Measurements from ENCODE around the gene PLA2G4A.
A peak's percentile ranks its signal among the peaks of the same experiment; 100 is the strongest.

Gene PLA2G4A

GRCh38 chr1:186828611-186829454 is at the start of gene PLA2G4A:
Gene PLA2G4A (plus strand): TSS chr1:186828949. CDS start chr1:186854355, 25,406 bp downstream.
- peak within 1 kb of the TSS; percentile 70 to 74 for H3K4me3 ChIP-seq (replicated peaks in 1 of 2; ENCODE audit: low read depth in 2 of 2, low read length in 2 of 2)
- no peak for TF ChIP-seq CTCF (IDR thresholded peaks at IDR 0.05; ENCODE audit: low read depth, low read length)
- DNase-seq (ENCODE audit: low read depth in 2 of 2), result peak; percentile 86

DNA sequence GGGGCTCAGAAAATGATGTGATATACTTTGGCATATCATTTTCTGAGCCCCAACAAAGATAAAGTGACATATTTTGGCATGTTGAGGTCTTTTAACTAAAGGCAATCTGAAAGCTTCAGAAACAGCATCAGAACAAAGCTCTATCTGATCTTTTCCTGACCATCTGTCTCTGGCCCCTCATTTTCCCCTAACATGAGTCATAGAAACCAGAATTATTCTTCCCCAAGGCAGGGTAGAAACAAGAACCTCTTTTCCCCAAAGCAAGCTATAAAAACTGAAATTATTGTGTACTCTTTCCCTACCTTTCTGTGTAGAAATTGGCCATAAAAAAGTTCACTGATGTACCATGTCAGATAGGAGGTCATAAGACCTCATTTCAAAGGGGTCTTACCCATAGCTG is 48.7 kb upstream of the PLA2G4A start:
- no peak for DNase-seq (ENCODE audit: low read depth in 2 of 2)
- no peak for TF ChIP-seq CTCF (IDR thresholded peaks at IDR 0.05; ENCODE audit: low read depth, low read length)
- no peak overlapping the region for H3K4me3 ChIP-seq (replicated peaks in 1 of 2; ENCODE audit: low read depth in 2 of 2, low read length in 2 of 2)

DNA sequence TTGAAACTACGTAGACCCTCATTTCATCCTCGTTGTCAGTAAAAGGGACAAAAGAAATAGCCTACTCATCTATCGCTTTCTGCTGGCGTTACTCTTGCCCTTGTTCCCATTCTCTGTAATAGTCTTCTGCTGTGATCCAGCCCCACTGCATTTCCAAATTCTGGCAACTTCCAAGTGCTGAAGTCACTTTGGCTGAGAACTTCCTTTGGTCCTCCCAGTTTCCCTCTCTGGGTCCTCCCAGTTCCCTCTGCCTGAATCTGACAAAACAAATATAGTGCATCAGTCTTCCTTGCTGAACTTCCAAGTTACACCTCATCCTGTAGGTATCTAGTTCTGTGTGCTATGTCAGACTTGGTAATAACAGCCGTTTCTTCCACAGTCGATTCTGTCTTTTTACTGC is 47.0 kb upstream of the PLA2G4A start:
- no peak for TF ChIP-seq CTCF (IDR thresholded peaks at IDR 0.05; ENCODE audit: low read depth, low read length)
- no peak overlapping the region for H3K4me3 ChIP-seq (replicated peaks in 1 of 2; ENCODE audit: low read depth in 2 of 2, low read length in 2 of 2)
- peak; percentile 25 to 49 for DNase-seq (ENCODE audit: low read depth in 2 of 2)

DNA sequence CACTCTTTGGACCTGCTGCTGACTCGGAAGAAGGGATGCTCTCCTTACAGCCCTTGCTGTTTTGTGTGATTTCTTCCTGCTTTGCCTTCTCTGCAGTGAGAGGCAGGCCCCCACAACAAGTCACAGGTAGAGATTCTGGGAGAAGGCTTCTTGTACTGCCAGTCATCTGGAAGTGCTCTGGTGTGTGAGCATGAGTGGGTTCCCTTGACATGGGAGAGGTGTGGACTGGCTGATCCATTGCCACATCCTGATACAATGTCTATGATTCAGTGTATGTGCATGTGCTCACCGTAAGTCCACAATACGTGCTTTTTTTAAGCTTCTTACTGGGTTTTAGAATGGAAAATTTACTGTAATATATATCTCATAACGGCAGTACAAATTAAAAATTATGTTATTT is 46.0 kb upstream of the PLA2G4A start:
- no peak overlapping the region for H3K4me3 ChIP-seq (replicated peaks in 1 of 2; ENCODE audit: low read depth in 2 of 2, low read length in 2 of 2)
- TF ChIP-seq CTCF (IDR thresholded peaks at IDR 0.05; ENCODE audit: low read depth, low read length), result no peak
- peak in 1 of 2 donors; percentile 49 for DNase-seq (ENCODE audit: low read depth in 2 of 2)

GRCh38 chr1:186783193-186783592 is 45.6 kb upstream of the PLA2G4A start:
- no peak for TF ChIP-seq CTCF (IDR thresholded peaks at IDR 0.05; ENCODE audit: low read depth, low read length)
- H3K4me3 ChIP-seq (replicated peaks in 1 of 2; ENCODE audit: low read depth in 2 of 2, low read length in 2 of 2), result no peak overlapping the region
- DNase-seq (ENCODE audit: low read depth in 2 of 2), result no peak

DNA sequence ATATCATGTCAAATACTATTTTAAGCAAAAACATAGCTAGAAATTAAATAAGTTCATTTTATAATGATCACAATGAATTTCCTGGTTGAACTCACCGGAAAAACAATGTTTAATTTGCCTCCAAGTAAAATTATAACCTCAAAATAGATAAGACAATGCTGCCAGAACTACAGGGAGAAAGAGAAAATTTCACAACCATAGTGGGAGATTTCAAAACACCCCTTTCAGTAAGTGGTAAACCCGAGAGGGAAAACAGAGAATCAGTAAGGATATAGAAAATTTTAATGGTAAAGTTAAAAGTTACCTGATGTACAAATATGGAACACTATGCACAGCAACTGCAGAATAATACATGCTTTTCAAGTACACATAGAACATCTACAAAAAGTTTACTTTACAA is 43.2 kb upstream of the PLA2G4A start:
- TF ChIP-seq CTCF (IDR thresholded peaks at IDR 0.05; ENCODE audit: low read depth, low read length), result no peak
- DNase-seq (ENCODE audit: low read depth in 2 of 2), result peak; percentile 41 to 69
- H3K4me3 ChIP-seq (replicated peaks in 1 of 2; ENCODE audit: low read depth in 2 of 2, low read length in 2 of 2), result no peak overlapping the region
